Neural crest cell (in vitro differentiated cells): ENCODE results near the gene NME5. TPM values are rescaled to one million over a fixed set of nuclear protein-coding genes. Genes with fewer than 3 reads are reported as not detected.
A peak's percentile ranks its signal among the peaks of the same experiment; 100 is the strongest.

ENCODE experiments used
- DNase-seq: peaks from one replicate; pipeline ENCODE4 v3.0.0; 2021; ENCODE audit warnings: low read depth, mixed read lengths, low spot score
- H3K27ac Mint-ChIP-seq: one replicate; pipeline ENCODE4 v1.8.0; 2021; ENCODE audit warnings: mild to moderate bottlenecking, mixed read lengths; ENCODE audit not compliant: unreplicated experiment
- H3K27me3 Mint-ChIP-seq: 2 replicates; pipeline ENCODE4 v1.8.0; 2021; ENCODE audit warnings: low read depth, mild to moderate bottlenecking, mixed read lengths
- H3K36me3 Mint-ChIP-seq: 2 replicates; pipeline ENCODE4 v1.8.0; 2021; ENCODE audit warnings: low read depth, mild to moderate bottlenecking, mixed read lengths
- H3K4me1 Mint-ChIP-seq: 2 replicates; pipeline ENCODE4 v1.8.0; 2021; ENCODE audit warnings: mixed read lengths
- H3K4me3 Mint-ChIP-seq: one replicate; pipeline ENCODE4 v1.8.0; 2021; ENCODE audit warnings: mild to moderate bottlenecking, mixed read lengths
- H3K9me3 Mint-ChIP-seq: 2 replicates; pipeline ENCODE4 v1.8.0; 2021; ENCODE audit warnings: mixed read lengths
- CTCF ChIP-seq: fragments of 200-600 bp; sonication (generic); conservative IDR thresholded peaks from 2 replicates; pipeline ENCODE4 v1.5.0; 2021; ENCODE audit warnings: antibody characterized with exemption, mild to moderate bottlenecking
- total RNA-seq: library from RNA; stranded (reverse); gene quantifications from 2 replicates; pipeline ENCODE4 v1.2.1, GENCODE V29; 2021

NME5 gene
- total RNA-seq, 1 donor from 2014 or later = 6.3 TPM

- H3K27me3 Mint-ChIP-seq = no peaks in the 10 kb centered on the region
- H3K36me3 Mint-ChIP-seq = peaks cover under 1% of the 10 kb centered on the region
- H3K4me3 Mint-ChIP-seq = no peak overlapping the region
- no peaks in the 10 kb centered on the region for H3K9me3 Mint-ChIP-seq
- TF ChIP-seq CTCF = peak; percentile 71
- peak; percentile 6 for DNase-seq
- peaks cover 21% of the 10 kb centered on the region for H3K4me1 Mint-ChIP-seq
- no peak overlapping the region for H3K27ac Mint-ChIP-seq
These were observed 41.1 kb upstream of the NME5 start for GRCh38 chr5:138180183-138180782.

- H3K36me3 Mint-ChIP-seq = peaks cover 3% of the 10 kb centered on the region
- TF ChIP-seq CTCF = no peak
- no peak overlapping the region for H3K27ac Mint-ChIP-seq
- peak; percentile 11 for DNase-seq
- H3K4me1 Mint-ChIP-seq = peaks cover 21% of the 10 kb centered on the region
- no peaks in the 10 kb centered on the region for H3K27me3 Mint-ChIP-seq
- no peak overlapping the region for H3K4me3 Mint-ChIP-seq
- no peaks in the 10 kb centered on the region for H3K9me3 Mint-ChIP-seq
These were observed 40.1 kb upstream of the NME5 start for GRCh38 chr5:138179277-138179857.

- peaks cover 5% of the 10 kb centered on the region for H3K36me3 Mint-ChIP-seq
- TF ChIP-seq CTCF = no peak
These were observed 39.5 kb upstream of the NME5 start, which contains the start of the genes BRD8 and KIF20A for GRCh38 chr5:138178516-138179276. BRD8 (minus strand) TSS chr5:138178630; CDS start chr5:138178614, 16 bp downstream. KIF20A (plus strand) TSS chr5:138179112; CDS start chr5:138179681, 569 bp downstream.

GRCh38 chr5:138177941-138178515 lies 38.8 kb upstream of the NME5 start:
- H3K27me3 Mint-ChIP-seq = no peaks in the 10 kb centered on the region
- DNase-seq = peak; percentile 3
- peaks cover 21% of the 10 kb centered on the region for H3K4me1 Mint-ChIP-seq
- no peak for TF ChIP-seq CTCF
- no peaks in the 10 kb centered on the region for H3K9me3 Mint-ChIP-seq
- no peak overlapping the region for H3K27ac Mint-ChIP-seq
- H3K36me3 Mint-ChIP-seq = peaks cover 8% of the 10 kb centered on the region
- no peak overlapping the region for H3K4me3 Mint-ChIP-seq

More at GRCh38 chr5:138178516-138179276, 39.5 kb upstream of the NME5 start, which contains the start of the genes BRD8 and KIF20A:
- no peaks in the 10 kb centered on the region for H3K9me3 Mint-ChIP-seq
- H3K27me3 Mint-ChIP-seq = no peaks in the 10 kb centered on the region
- no peak within 1 kb of the TSS for H3K4me3 Mint-ChIP-seq
- peak; percentile 89 for DNase-seq
- H3K27ac Mint-ChIP-seq = no peak within 1 kb of the TSS
- peaks cover 21% of the 10 kb centered on the region for H3K4me1 Mint-ChIP-seq

- Mint-ChIP-seq H3K9me3 (no peaks in the 10 kb centered on the region), H3K27me3 (no peaks in the 10 kb centered on the region)
These were observed 31.1 kb upstream of the NME5 start for GRCh38 chr5:138170299-138170698.

More at GRCh38 chr5:138170299-138170698, 31.1 kb upstream of the NME5 start:
- peaks cover 18% of the 10 kb centered on the region for H3K36me3 Mint-ChIP-seq
- H3K4me3 Mint-ChIP-seq = no peak overlapping the region
- no peak overlapping the region for H3K27ac Mint-ChIP-seq
- no peak for DNase-seq
- no peak for TF ChIP-seq CTCF
- no peaks in the 10 kb centered on the region for H3K4me1 Mint-ChIP-seq
